ENCODE results near the gene MBD6.

- no peak for TF ChIP-seq CTCF (IDR thresholded peaks at IDR 0.05)
- TF ChIP-seq POLR2A (IDR thresholded peaks at IDR 0.05), result no peak
Observed at GRCh38 chr12:57491393-57492280, 31.0 kb upstream of the MBD6 start.

All from heart left ventricle (tissue), 13 donors.